HepG2 (cell line): ENCODE results near the gene NDRG2. TPM values are rescaled to one million over a fixed set of nuclear protein-coding genes. Genes with fewer than 3 reads are reported as not detected.

Experiments used
- ATRX ChIP-seq: sonication (generic); formaldehyde crosslinking; IDR thresholded peaks from 2 replicates; pipeline ENCODE4 v1.4.0; 2020; ENCODE audit warnings: missing genetic modification reagents, borderline replicate concordance
- HMG20A ChIP-seq: IDR thresholded peaks from 2 replicates; pipeline ENCODE4 v1.6.1; 2016; ENCODE audit warnings: borderline replicate concordance
- HOXA3 ChIP-seq: sonication (generic); formaldehyde crosslinking; IDR thresholded peaks from 2 replicates; pipeline ENCODE4 v1.5.0; 2020; ENCODE audit warnings: missing genetic modification reagents
- HOXD1 ChIP-seq: sonication (generic); formaldehyde crosslinking; IDR thresholded peaks from 2 replicates; pipeline ENCODE4 v1.5.0; 2020; ENCODE audit warnings: missing genetic modification reagents
- KDM4B ChIP-seq: sonication (generic); formaldehyde crosslinking; IDR thresholded peaks from 2 replicates; pipeline ENCODE4 v1.4.0; 2020; ENCODE audit warnings: missing genetic modification reagents
- KLF12 ChIP-seq: sonication (generic); formaldehyde crosslinking; IDR thresholded peaks from 2 replicates; pipeline ENCODE4 v1.4.0; 2020; ENCODE audit warnings: missing genetic modification reagents, borderline replicate concordance
- NR1H2 ChIP-seq: sonication (generic); formaldehyde crosslinking; IDR thresholded peaks from 2 replicates; pipeline ENCODE4 v1.8.1; 2022; ENCODE audit warnings: low read depth, missing genetic modification reagents, borderline replicate concordance
- TCF7 ChIP-seq: sonication (generic); IDR thresholded peaks from 2 replicates; pipeline ENCODE4 v1.6.1; 2016; ENCODE audit warnings: antibody characterized with exemption, low read depth
- TFDP2 ChIP-seq: sonication (generic); formaldehyde crosslinking; IDR thresholded peaks from 2 replicates; pipeline ENCODE4 v1.4.0; 2020; ENCODE audit warnings: missing genetic modification reagents
- XRCC5 ChIP-seq: fragments of 200-400 bp; formaldehyde crosslinking; optimal IDR thresholded peaks from 2 replicates; pipeline ENCODE3; 2017; ENCODE audit warnings: mild to moderate bottlenecking, low read length
- polyA plus RNA-seq, 8 experiments: library from polyadenylated mRNA; depleted of rRNA in 3 of 8; stranded (reverse) in 7 of 8; unstranded in 1 of 8; fragments of >200 nt; fragmentation: Illumina TruSeq in 4 of 8; extraction: Trizol in 4 of 8; gene quantifications; 2 replicates each; pipeline versions ENCODE4 v1.2.1 to v1.2.3, GENCODE V29; 2011 to 2016; ENCODE audit warnings: low read depth in 4 of 8, missing spikeins in 1 of 8, mixed read lengths in 1 of 8; ENCODE audit not compliant: insufficient read depth in 1 of 8
- total RNA-seq, 5 experiments: library from RNA; depleted of rRNA; stranded (reverse); fragments of >200 nt; fragmentation: Illumina TruSeq; extraction: Trizol; gene quantifications; 2 replicates each; pipeline ENCODE4 v1.2.3, GENCODE V29; 2016; ENCODE audit warnings: low read depth in 1 of 5
- TF ChIP-seq, protein P1 (sequence below): sonication (generic); formaldehyde crosslinking; IDR thresholded peaks from 2 replicates; pipeline ENCODE4 v1.4.0; 2020; ENCODE audit warnings: mild to moderate bottlenecking, missing genetic modification reagents
- TF ChIP-seq, protein P2 (sequence below): sonication (generic); formaldehyde crosslinking; IDR thresholded peaks from 2 replicates; pipeline ENCODE4 v1.4.0; 2020; ENCODE audit warnings: missing genetic modification reagents, borderline replicate concordance
- TF ChIP-seq, protein P3 (sequence below): sonication (generic); formaldehyde crosslinking; IDR thresholded peaks from 2 replicates; pipeline ENCODE4 v1.4.0; 2020; ENCODE audit warnings: mild to moderate bottlenecking, missing genetic modification reagents

NDRG2 gene
- total and polyA plus RNA-seq, 2 of the 13 experiments (the other 11 are each of a cell fraction or from before 2014, with no cell fraction given), result 27.2 to 189 TPM

DNA sequence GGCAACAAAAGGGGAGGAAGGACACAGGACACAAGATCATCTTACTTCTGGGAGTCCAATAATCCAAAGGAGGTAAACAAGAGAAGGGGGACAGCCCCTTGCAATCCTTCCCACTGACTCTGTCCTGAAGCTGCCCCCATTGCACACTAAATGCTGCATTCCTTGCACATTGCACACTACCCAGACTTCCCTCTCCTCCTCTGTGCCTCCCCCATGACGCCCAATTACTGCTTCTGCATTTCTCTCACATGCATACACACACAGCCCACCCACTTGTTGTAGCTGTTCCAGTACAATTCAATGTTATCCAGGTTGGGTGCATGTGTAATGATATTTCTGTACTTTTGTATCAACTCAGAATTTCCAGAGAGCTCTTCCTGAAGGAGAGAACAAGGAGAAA, 5.5 kb downstream of the NDRG2 start (continued):
- TF ChIP-seq HOXA3, result no peak
- no peak for TF ChIP-seq XRCC5
- no peak for TF ChIP-seq HMG20A (CRISPR knock-in tag)
- TF ChIP-seq, protein P1, sequence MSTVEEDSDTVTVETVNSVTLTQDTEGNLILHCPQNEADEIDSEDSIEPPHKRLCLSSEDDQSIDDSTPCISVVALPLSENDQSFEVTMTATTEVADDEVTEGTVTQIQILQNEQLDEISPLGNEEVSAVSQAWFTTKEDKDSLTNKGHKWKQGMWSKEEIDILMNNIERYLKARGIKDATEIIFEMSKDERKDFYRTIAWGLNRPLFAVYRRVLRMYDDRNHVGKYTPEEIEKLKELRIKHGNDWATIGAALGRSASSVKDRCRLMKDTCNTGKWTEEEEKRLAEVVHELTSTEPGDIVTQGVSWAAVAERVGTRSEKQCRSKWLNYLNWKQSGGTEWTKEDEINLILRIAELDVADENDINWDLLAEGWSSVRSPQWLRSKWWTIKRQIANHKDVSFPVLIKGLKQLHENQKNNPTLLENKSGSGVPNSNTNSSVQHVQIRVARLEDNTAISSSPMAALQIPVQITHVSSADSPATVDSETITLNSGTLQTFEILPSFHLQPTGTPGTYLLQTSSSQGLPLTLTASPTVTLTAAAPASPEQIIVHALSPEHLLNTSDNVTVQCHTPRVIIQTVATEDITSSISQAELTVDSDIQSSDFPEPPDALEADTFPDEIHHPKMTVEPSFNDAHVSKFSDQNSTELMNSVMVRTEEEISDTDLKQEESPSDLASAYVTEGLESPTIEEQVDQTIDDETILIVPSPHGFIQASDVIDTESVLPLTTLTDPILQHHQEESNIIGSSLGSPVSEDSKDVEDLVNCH (CRISPR knock-in tag), result no peak
- TF ChIP-seq NR1H2 (CRISPR knock-in tag), result no peak
- TF ChIP-seq, protein P2, sequence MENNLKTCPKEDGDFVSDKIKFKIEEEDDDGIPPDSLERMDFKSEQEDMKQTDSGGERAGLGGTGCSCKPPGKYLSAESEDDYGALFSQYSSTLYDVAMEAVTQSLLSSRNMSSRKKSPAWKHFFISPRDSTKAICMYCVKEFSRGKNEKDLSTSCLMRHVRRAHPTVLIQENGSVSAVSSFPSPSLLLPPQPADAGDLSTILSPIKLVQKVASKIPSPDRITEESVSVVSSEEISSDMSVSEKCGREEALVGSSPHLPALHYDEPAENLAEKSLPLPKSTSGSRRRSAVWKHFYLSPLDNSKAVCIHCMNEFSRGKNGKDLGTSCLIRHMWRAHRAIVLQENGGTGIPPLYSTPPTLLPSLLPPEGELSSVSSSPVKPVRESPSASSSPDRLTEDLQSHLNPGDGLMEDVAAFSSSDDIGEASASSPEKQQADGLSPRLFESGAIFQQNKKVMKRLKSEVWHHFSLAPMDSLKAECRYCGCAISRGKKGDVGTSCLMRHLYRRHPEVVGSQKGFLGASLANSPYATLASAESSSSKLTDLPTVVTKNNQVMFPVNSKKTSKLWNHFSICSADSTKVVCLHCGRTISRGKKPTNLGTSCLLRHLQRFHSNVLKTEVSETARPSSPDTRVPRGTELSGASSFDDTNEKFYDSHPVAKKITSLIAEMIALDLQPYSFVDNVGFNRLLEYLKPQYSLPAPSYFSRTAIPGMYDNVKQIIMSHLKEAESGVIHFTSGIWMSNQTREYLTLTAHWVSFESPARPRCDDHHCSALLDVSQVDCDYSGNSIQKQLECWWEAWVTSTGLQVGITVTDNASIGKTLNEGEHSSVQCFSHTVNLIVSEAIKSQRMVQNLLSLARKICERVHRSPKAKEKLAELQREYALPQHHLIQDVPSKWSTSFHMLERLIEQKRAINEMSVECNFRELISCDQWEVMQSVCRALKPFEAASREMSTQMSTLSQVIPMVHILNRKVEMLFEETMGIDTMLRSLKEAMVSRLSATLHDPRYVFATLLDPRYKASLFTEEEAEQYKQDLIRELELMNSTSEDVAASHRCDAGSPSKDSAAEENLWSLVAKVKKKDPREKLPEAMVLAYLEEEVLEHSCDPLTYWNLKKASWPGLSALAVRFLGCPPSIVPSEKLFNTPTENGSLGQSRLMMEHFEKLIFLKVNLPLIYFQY (CRISPR knock-in tag), result no peak
- TF ChIP-seq TFDP2, result no peak
- TF ChIP-seq HOXD1, result no peak
- no peak for TF ChIP-seq KLF12 (CRISPR knock-in tag)
- TF ChIP-seq ATRX (CRISPR knock-in tag), result no peak
- no peak for TF ChIP-seq TCF7
- no peak for TF ChIP-seq KDM4B (CRISPR knock-in tag)
- TF ChIP-seq, protein P3, sequence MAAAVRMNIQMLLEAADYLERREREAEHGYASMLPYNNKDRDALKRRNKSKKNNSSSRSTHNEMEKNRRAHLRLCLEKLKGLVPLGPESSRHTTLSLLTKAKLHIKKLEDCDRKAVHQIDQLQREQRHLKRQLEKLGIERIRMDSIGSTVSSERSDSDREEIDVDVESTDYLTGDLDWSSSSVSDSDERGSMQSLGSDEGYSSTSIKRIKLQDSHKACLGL, result no peak
